Activated CD4-positive, CD25-positive, alpha-beta regulatory T cell (primary cell): ENCODE measurements around the gene DEF6.
"Not testable (repeated sequence)": the region's sequence is repeated elsewhere in the genome, so short reads cannot be mapped to it uniquely, and the experiment has no call there.

ENCODE experiments used
- DNase-seq, 4 experiments: peaks; one replicate each; lab custom pipeline; 2025; lab: John Stamatoyannopoulos, UW

Gene DEF6

DNA sequence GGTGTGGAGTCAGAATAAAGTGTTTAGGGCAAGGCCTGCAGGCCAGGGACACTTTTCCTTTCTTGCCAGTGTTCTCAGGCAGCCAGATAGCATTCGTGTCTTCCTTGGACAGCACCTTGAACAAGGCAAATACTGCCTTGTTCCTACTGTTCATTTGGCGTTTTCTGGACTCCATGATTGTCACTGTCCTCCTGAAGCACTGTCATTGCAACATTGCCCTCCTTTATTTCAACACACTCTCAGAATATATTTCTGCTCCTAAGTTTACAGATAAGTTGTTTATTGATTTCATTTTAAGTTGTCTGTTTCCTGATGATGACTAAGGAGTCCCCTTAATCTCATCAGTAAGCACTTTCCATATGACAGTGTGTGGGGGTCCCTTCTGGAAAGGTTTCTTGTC lies 15.1 kb upstream of the DEF6 start:
- DNase-seq, result no peak

GRCh38 chr6:35283361-35283760 lies 14.3 kb upstream of the DEF6 start:
- no peak for DNase-seq

- no peak for DNase-seq
These were observed 9.8 kb upstream of the DEF6 start for GRCh38 chr6:35287671-35288396.

DNA sequence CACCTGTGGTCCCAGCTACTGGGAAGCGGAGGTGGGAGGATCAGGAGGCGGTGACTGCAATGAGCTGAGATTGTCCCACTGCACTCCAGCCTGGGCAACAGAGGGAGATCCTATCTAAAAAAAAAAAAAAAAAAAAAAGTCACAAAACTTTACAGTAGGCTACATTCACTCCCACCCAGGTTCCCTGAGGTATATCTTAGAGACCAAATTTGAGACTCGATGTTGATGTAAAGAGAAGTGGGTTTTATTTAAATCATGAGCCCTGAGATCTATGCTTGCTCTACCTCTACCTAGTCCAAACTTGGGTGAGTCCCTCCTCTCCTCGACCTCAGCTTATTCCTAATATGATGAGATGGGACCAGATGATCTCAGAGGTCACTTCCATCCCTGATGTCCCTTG lies 8.8 kb upstream of the DEF6 start:
- no peak for DNase-seq

DNA sequence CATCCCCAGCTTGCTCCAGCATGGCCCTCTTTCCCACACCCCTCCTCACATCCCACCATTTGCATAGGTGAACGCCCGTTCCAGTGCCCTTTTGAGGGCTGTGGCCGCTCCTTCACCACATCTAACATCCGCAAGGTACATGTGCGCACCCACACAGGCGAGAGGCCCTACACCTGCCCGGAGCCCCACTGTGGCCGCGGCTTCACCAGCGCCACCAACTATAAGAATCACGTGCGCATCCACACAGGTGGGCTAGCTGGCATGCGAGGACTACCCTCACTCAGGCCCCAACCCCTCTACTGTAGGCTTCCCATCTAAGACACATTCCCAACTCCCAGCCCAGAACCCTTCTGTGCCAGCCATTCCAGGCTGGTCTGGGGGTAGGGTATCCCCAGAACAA lies 6.1 kb upstream of the DEF6 start:
- no peak for DNase-seq

DNA sequence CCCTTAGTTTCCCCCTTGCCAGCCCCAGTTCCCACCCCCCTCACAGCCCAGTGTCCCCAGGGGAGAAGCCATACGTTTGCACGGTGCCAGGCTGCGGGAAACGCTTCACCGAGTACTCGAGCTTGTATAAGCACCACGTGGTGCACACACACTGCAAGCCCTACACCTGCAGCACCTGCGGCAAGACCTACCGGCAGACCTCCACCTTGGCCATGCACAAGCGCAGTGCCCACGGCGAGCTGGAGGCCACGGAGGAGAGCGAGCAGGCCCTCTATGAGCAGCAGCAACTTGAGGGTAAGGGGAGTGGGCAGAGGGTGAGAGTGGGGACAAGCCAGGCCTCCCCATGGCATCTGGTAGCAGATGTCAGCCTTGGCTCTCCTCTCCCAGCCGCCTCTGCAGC lies 5.1 kb upstream of the DEF6 start:
- DNase-seq, result no peak

- no peak for DNase-seq
These were observed 3.9 kb upstream of the DEF6 start for GRCh38 chr6:35293681-35294080.

- peak in 3 of 4 experiments; percentile 20 to 26 (median 26) for DNase-seq
These were observed 3.2 kb upstream of the DEF6 start for GRCh38 chr6:35294308-35294945.

DNA sequence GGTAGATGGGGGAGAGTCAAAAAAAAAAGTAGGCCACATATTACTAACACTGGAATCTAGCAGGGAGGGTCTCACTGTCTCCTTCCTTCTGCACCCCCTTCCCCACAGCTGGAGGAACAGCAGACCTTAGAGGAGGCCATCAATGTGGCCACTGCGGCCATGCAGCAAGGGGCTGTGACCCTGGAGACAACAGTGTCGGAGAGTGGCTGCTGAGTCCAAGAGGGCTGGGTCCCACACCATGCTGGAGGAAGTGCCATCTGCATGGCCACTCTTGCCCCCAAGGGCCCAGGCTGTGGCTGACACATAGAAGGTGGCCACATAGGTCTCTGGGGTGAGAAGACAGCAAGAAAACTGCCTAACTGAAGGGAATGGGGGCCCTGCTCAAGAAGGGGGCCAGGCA lies 2.6 kb upstream of the DEF6 start:
- DNase-seq, result no peak

- no peak for DNase-seq
These were observed 1.9 kb upstream of the DEF6 start for GRCh38 chr6:35295521-35296315.

DNA sequence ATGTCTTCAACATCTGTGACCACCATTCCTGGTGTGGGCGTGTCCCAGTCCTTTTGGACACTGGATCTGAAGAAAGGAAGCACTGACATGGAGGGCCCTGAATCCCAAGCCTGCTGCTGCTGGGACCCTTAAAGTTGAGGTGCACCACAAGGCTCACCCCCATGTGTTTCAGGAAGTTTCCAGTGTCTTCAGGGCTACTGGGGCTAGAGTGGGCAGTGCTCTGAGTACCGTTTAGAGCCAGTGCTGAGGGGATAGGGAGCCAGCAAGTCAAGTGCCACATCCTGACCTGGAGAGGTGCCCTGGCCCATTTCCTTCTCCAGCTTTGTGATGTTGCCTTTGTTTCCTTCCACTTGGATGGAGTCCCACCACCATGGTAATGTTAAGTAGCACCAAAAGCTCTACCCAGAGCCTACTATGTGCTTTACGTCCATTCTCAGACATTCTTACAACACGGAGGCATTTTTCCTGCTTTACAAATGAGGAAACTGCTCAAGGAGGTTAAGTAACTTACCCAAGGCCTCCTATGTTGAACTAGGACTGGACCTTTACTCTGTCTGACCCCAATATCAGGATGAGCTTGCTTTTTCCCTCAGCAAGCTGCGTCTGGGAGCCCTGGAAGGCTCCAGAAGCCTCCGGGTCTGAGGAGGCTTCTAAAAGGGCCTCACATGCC lies 552 bp upstream of the DEF6 start:
- DNase-seq, result no peak

- DNase-seq, result no peak
These were observed 1.1 kb downstream of the DEF6 start for GRCh38 chr6:35298625-35299140.

- DNase-seq, result no peak
These were observed 2.1 kb downstream of the DEF6 start for GRCh38 chr6:35299674-35300073.

GRCh38 chr6:35300848-35301247 lies 3.2 kb downstream of the DEF6 start:
- DNase-seq, result peak in 2 of 4 experiments; percentile 16 to 28

GRCh38 chr6:35302604-35303241 lies 5.1 kb downstream of the DEF6 start:
- DNase-seq, result peak; percentile 62 to 75 (median 62)

- no peak for DNase-seq
These were observed 6.7 kb downstream of the DEF6 start for GRCh38 chr6:35304299-35304698.

GRCh38 chr6:35305117-35305516 lies 7.5 kb downstream of the DEF6 start:
- DNase-seq, result no peak

DNA sequence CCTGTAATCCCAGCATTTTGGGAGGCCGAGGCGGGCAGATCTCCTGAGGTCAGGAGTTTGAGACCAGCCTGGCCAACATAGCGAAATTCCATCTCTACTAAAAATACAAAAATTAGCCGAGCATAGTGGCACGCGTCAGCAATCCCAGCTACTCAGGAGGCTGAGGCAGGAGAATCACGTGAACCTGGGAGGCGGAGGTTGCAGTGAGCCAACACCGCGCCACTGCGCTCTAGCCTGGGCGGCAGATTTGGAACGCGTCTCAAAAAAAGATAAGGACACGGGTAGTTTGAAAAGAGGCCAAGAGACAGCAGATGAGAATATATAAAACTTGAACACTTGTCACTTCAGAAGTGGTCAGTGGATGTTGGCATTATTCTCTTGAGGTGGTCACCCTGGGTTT lies 9.5 kb downstream of the DEF6 start:
- DNase-seq, result not testable (repeated sequence)

DNA sequence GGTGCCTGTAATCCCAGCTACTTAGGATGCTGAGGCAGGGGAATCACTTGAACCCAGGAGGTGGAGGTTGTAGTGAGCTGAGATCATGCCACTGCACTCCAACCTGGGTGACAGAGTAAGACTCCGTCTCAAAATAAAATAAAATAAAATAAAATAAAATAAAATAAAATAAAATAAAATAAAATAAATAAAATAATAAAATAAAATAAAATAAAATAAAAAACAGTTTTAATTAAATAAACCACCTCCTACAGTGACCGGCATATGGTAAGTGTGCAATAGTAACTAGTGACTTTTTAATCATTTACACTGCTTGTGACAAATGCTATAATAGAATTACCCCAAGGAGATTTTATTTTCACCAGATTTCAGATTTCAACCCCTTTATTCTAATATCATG lies 10.9 kb downstream of the DEF6 start:
- DNase-seq, result not testable (repeated sequence)

DNA sequence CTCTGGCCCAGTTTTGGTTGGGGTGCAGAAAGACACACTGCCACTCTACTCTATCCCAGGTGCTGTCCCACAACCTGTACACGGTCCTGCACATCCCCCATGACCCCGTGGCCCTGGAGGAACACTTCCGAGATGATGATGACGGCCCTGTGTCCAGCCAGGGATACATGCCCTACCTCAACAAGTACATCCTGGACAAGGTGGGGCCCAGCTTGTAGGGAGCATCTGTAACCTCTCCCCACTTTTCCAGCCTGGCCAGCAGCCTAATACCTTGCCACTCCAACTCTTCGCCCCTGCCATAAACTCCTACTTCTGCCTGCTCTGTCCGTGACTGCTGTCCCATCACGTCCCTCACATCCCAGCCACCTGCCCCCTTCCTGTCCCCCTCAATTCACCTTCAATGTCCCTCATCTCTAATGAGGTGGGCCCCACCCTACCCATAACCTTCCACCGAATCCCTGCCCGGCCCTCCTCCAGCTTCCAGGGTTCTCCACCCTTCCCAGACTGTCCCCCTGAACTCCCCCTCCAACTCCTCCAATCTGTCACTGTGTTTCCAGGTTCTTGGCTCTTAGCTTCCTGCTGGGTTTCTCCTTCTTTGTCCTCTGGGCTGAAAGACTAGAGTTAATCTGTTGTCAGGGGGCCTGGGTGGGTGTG lies 12.1 kb downstream of the DEF6 start:
- DNase-seq, result no peak

DNA sequence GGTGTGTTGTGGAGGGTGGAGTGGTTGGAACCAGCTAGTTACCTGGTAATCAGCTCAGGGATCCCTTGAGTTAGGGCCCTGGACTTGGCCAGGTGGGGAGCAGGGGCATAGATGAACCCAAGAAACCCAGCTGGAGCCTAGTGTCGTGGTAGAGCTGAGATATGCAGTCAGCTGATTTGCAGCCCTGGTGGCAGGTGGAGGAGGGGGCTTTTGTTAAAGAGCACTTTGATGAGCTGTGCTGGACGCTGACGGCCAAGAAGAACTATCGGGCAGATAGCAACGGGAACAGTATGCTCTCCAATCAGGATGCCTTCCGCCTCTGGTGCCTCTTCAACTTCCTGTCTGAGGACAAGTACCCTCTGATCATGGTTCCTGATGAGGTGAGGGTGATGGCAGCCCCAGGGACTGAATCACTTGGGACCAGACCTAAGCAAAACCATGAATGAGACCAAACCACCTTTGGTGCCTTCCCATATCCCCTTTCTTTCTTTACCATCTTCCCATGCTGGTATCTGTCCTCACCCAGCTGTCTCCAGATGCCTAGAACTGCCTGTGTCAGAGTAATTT lies 12.7 kb downstream of the DEF6 start:
- DNase-seq, result no peak
